ENCODE data around the gene STAM2. TPM values are rescaled to one million over a fixed set of nuclear protein-coding genes. Genes with fewer than 3 reads are reported as not detected.

Gene STAM2
- total RNA-seq, 1 donor from 2014 or later = 22.9 TPM

- TF ChIP-seq CTCF (IDR thresholded peaks at IDR 0.05; ENCODE audit: unreplicated experiment) = no peak
- no peak for DNase-seq (ENCODE audit: low spot score)
- Mint-ChIP-seq H3K9me3 (ENCODE audit: unreplicated experiment) (no peaks in the 10 kb centered on the region), H3K4me3 (ENCODE audit: unreplicated experiment) (no peak overlapping the region), H3K27me3 (ENCODE audit: unreplicated experiment) (peaks cover 1% of the 10 kb centered on the region), H3K27ac (ENCODE audit: unreplicated experiment) (no peak overlapping the region), H3K36me3 (ENCODE audit: low read depth, unreplicated experiment) (no peaks in the 10 kb centered on the region), H3K4me1 (ENCODE audit: unreplicated experiment) (no peaks in the 10 kb centered on the region)
These were observed 103.6 kb downstream of the STAM2 start for GRCh38 chr2:152072011-152072410.

- Mint-ChIP-seq H3K4me3 (ENCODE audit: unreplicated experiment) (no peak overlapping the region), H3K36me3 (ENCODE audit: low read depth, unreplicated experiment) (no peaks in the 10 kb centered on the region), H3K4me1 (ENCODE audit: unreplicated experiment) (no peaks in the 10 kb centered on the region), H3K27me3 (ENCODE audit: unreplicated experiment) (peaks cover 1% of the 10 kb centered on the region), H3K9me3 (ENCODE audit: unreplicated experiment) (no peaks in the 10 kb centered on the region), H3K27ac (ENCODE audit: unreplicated experiment) (no peak overlapping the region)
- no peak for TF ChIP-seq CTCF (IDR thresholded peaks at IDR 0.05; ENCODE audit: unreplicated experiment)
- DNase-seq (ENCODE audit: low spot score) = no peak
These were observed 104.0 kb downstream of the STAM2 start for GRCh38 chr2:152071518-152071917.

GRCh38 chr2:152071092-152071491 lies 104.5 kb downstream of the STAM2 start:
- no peaks in the 10 kb centered on the region for H3K9me3 Mint-ChIP-seq (ENCODE audit: unreplicated experiment)
- H3K27me3 Mint-ChIP-seq (ENCODE audit: unreplicated experiment) = peaks cover 1% of the 10 kb centered on the region
- H3K36me3 Mint-ChIP-seq (ENCODE audit: low read depth, unreplicated experiment) = no peaks in the 10 kb centered on the region
- H3K4me1 Mint-ChIP-seq (ENCODE audit: unreplicated experiment) = no peaks in the 10 kb centered on the region
- H3K27ac Mint-ChIP-seq (ENCODE audit: unreplicated experiment) = no peak overlapping the region
- no peak for TF ChIP-seq CTCF (IDR thresholded peaks at IDR 0.05; ENCODE audit: unreplicated experiment)
- no peak for DNase-seq (ENCODE audit: low spot score)
- no peak overlapping the region for H3K4me3 Mint-ChIP-seq (ENCODE audit: unreplicated experiment)

GRCh38 chr2:152068226-152068625 lies 107.3 kb downstream of the STAM2 start:
- TF ChIP-seq CTCF (IDR thresholded peaks at IDR 0.05; ENCODE audit: unreplicated experiment) = no peak
- Mint-ChIP-seq H3K4me1 (ENCODE audit: unreplicated experiment) (no peaks in the 10 kb centered on the region), H3K36me3 (ENCODE audit: low read depth, unreplicated experiment) (no peaks in the 10 kb centered on the region), H3K4me3 (ENCODE audit: unreplicated experiment) (no peak overlapping the region), H3K9me3 (ENCODE audit: unreplicated experiment) (no peaks in the 10 kb centered on the region), H3K27ac (ENCODE audit: unreplicated experiment) (no peak overlapping the region), H3K27me3 (ENCODE audit: unreplicated experiment) (peaks cover 1% of the 10 kb centered on the region)
- DNase-seq (ENCODE audit: low spot score) = no peak

- no peak overlapping the region for H3K4me3 Mint-ChIP-seq (ENCODE audit: unreplicated experiment)
- no peak overlapping the region for H3K27ac Mint-ChIP-seq (ENCODE audit: unreplicated experiment)
- no peak for DNase-seq (ENCODE audit: low spot score)
- no peaks in the 10 kb centered on the region for H3K27me3 Mint-ChIP-seq (ENCODE audit: unreplicated experiment)
- TF ChIP-seq CTCF (IDR thresholded peaks at IDR 0.05; ENCODE audit: unreplicated experiment) = no peak
- no peaks in the 10 kb centered on the region for H3K9me3 Mint-ChIP-seq (ENCODE audit: unreplicated experiment)
- no peaks in the 10 kb centered on the region for H3K4me1 Mint-ChIP-seq (ENCODE audit: unreplicated experiment)
- H3K36me3 Mint-ChIP-seq (ENCODE audit: low read depth, unreplicated experiment) = no peaks in the 10 kb centered on the region
These were observed 107.7 kb downstream of the STAM2 start for GRCh38 chr2:152067823-152068222.

Other genes with a start within 250 kb of the STAM2 start
- gene CACNB4, start 76.7 kb downstream of the STAM2 start, total RNA-seq (ENCODE audit: unreplicated experiment) = 1.5 TPM
- 41.7 TPM for gene FMNL2, start 159.4 kb upstream of the STAM2 start, total RNA-seq (ENCODE audit: unreplicated experiment)

Data from endothelial cell (in vitro differentiated cells).